MCF 10A (cell line): ENCODE measurements around the gene RAE1. TPM values are rescaled to one million over a fixed set of nuclear protein-coding genes. Genes with fewer than 3 reads are reported as not detected.

Experiments
- BruUV-seq: library from RNA; stranded (reverse); fragments of 400-500 nt; replicated peaks from 2 replicates; lab custom pipeline; 2021; lab: Mats Ljungman, UMichigan
- CTCF ChIA-PET: fragments of 300-600 bp; sonication (Branson Sonifier 250); formaldehyde crosslinking; extraction: SDS; loops from one replicate; lab custom pipeline; 2021; ENCODE audit warnings: antibody characterized with exemption, inconsistent platforms; lab: Yijun Ruan, JAX
- POLR2A ChIA-PET: fragments of 300-600, 350-650 bp; sonication (Branson Sonifier 250); formaldehyde crosslinking; extraction: SDS; loops from one replicate; lab custom pipeline; 2020; ENCODE audit warnings: antibody characterized with exemption, inconsistent platforms; lab: Yijun Ruan, JAX
- DNase-seq: peaks from one replicate; pipeline ENCODE4 v3.0.0-alpha.2; 2018; ENCODE audit not compliant: unreplicated experiment
- H3K27ac Mint-ChIP-seq: one replicate; pipeline ENCODE4 v1.8.0; 2022; ENCODE audit warnings: mild to moderate bottlenecking, low read depth, mixed read lengths; ENCODE audit not compliant: unreplicated experiment
- H3K27me3 Mint-ChIP-seq: one replicate; pipeline ENCODE4 v1.8.0; 2022; ENCODE audit warnings: mixed read lengths; ENCODE audit not compliant: insufficient read depth, unreplicated experiment
- H3K36me3 Mint-ChIP-seq: one replicate; pipeline ENCODE4 v1.8.0; 2022; ENCODE audit warnings: mild to moderate bottlenecking, moderate library complexity, mixed read lengths; ENCODE audit not compliant: insufficient read depth, unreplicated experiment
- H3K4me1 Mint-ChIP-seq: one replicate; pipeline ENCODE4 v1.8.0; 2022; ENCODE audit warnings: mixed read lengths; ENCODE audit not compliant: insufficient read depth, unreplicated experiment
- H3K4me3 Mint-ChIP-seq: one replicate; pipeline ENCODE4 v1.8.0; 2022; ENCODE audit warnings: mild to moderate bottlenecking, moderate library complexity, mixed read lengths; ENCODE audit not compliant: unreplicated experiment
- H3K9me3 Mint-ChIP-seq: one replicate; pipeline ENCODE4 v1.8.0; 2022; ENCODE audit warnings: mixed read lengths; ENCODE audit not compliant: unreplicated experiment
- intact Hi-C: fragments of 100-400 bp; cut with micrococcal nuclease; formaldehyde crosslinking; loops from 2 replicates; pipeline ENCODE4 v1.14.1; 2022
- total RNA-seq: library from RNA; stranded (reverse); gene quantifications from 2 replicates; pipeline ENCODE4 v1.2.3, GENCODE V29; 2022
- TF ChIP-seq, protein P1 (sequence below): fragments of 200-600 bp; IDR thresholded peaks from one replicate; pipeline ENCODE4 v1.8.0; 2022; ENCODE audit warnings: antibody characterized with exemption, mild to moderate bottlenecking; ENCODE audit not compliant: unreplicated experiment

The RAE1 gene
- total RNA-seq, 1 experiment from 2014 or later, result 46.7 TPM

GRCh38 chr20:57374931-57375651 lies 24.0 kb downstream of the RAE1 start:
- ChIA-PET CTCF (interaction anchor here (0.7 to 2.9 kb wide), 10 partner anchors 8 to 136 kb away, joined by 3 to 7 read pairs (median 4); no protein-coding TSS in a partner anchor), POLR2A (interaction anchor here (0.8 kb wide), 1 partner anchor 457 kb away, joined by 3 read pairs; no protein-coding TSS in a partner anchor)
- H3K9me3 Mint-ChIP-seq, result no peaks in the 10 kb centered on the region
- no peak for DNase-seq
- TF ChIP-seq, protein P1, sequence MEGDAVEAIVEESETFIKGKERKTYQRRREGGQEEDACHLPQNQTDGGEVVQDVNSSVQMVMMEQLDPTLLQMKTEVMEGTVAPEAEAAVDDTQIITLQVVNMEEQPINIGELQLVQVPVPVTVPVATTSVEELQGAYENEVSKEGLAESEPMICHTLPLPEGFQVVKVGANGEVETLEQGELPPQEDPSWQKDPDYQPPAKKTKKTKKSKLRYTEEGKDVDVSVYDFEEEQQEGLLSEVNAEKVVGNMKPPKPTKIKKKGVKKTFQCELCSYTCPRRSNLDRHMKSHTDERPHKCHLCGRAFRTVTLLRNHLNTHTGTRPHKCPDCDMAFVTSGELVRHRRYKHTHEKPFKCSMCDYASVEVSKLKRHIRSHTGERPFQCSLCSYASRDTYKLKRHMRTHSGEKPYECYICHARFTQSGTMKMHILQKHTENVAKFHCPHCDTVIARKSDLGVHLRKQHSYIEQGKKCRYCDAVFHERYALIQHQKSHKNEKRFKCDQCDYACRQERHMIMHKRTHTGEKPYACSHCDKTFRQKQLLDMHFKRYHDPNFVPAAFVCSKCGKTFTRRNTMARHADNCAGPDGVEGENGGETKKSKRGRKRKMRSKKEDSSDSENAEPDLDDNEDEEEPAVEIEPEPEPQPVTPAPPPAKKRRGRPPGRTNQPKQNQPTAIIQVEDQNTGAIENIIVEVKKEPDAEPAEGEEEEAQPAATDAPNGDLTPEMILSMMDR, result no peak
- no peaks in the 10 kb centered on the region for H3K27me3 Mint-ChIP-seq
- H3K4me3 Mint-ChIP-seq, result no peak overlapping the region
- H3K4me1 Mint-ChIP-seq, result no peaks in the 10 kb centered on the region
- no peak overlapping the region for H3K27ac Mint-ChIP-seq
- H3K36me3 Mint-ChIP-seq, result peaks cover 81% of the 10 kb centered on the region
- BruUV-seq, result no TSS peak
- intact Hi-C loops, result no loop called here

GRCh38 chr20:57375652-57376230 lies 24.7 kb downstream of the RAE1 start:
- ChIA-PET CTCF (interaction anchor here (0.7 to 2.9 kb wide), 9 partner anchors 12 to 135 kb away, joined by 3 to 7 read pairs (median 4); no protein-coding TSS in a partner anchor), POLR2A (interaction anchor here (0.8 kb wide), 1 partner anchor 457 kb away, joined by 3 read pairs; no protein-coding TSS in a partner anchor)
- no peaks in the 10 kb centered on the region for H3K9me3 Mint-ChIP-seq
- BruUV-seq, result no TSS peak
- H3K4me1 Mint-ChIP-seq, result no peaks in the 10 kb centered on the region
- H3K4me3 Mint-ChIP-seq, result no peak overlapping the region
- no peak for DNase-seq
- TF ChIP-seq, protein P1, result no peak
- H3K27me3 Mint-ChIP-seq, result no peaks in the 10 kb centered on the region
- peaks cover 77% of the 10 kb centered on the region for H3K36me3 Mint-ChIP-seq
- H3K27ac Mint-ChIP-seq, result no peak overlapping the region
- intact Hi-C loops, result no loop called here

GRCh38 chr20:57377350-57377749 lies 26.3 kb downstream of the RAE1 start:
- H3K4me1 Mint-ChIP-seq, result no peaks in the 10 kb centered on the region
- no peaks in the 10 kb centered on the region for H3K27me3 Mint-ChIP-seq
- intact Hi-C loops, result no loop called here
- H3K4me3 Mint-ChIP-seq, result no peak overlapping the region
- TF ChIP-seq, protein P1, result no peak
- BruUV-seq, result no TSS peak
- ChIA-PET POLR2A (no interaction called here), CTCF (interaction anchor here (1.0 to 7.1 kb wide), 6 partner anchors 16 to 832 kb away, joined by 3 to 56 read pairs (median 6); no protein-coding TSS in a partner anchor)
- peaks cover 67% of the 10 kb centered on the region for H3K36me3 Mint-ChIP-seq
- no peak overlapping the region for H3K27ac Mint-ChIP-seq
- DNase-seq, result no peak
- H3K9me3 Mint-ChIP-seq, result no peaks in the 10 kb centered on the region

GRCh38 chr20:57378107-57378506 lies 27.1 kb downstream of the RAE1 start:
- peaks cover 70% of the 10 kb centered on the region for H3K36me3 Mint-ChIP-seq
- H3K27me3 Mint-ChIP-seq, result no peaks in the 10 kb centered on the region
- H3K4me3 Mint-ChIP-seq, result no peak overlapping the region
- no peak overlapping the region for H3K27ac Mint-ChIP-seq
- TF ChIP-seq, protein P1, result no peak
- no peak for DNase-seq
- ChIA-PET POLR2A (interaction anchor here (0.6 to 0.8 kb wide), 2 partner anchors 16 to 1272 kb away, joined by 3 read pairs; no protein-coding TSS in a partner anchor), CTCF (interaction anchor here (0.6 to 7.1 kb wide), 5 partner anchors 17 to 832 kb away, joined by 3 to 56 read pairs (median 4); no protein-coding TSS in a partner anchor)
- no peaks in the 10 kb centered on the region for H3K9me3 Mint-ChIP-seq
- no TSS peak for BruUV-seq
- no peaks in the 10 kb centered on the region for H3K4me1 Mint-ChIP-seq
- intact Hi-C loops, result no loop called here
